Activated CD4-positive, CD25-positive, alpha-beta regulatory T cell treated with anti-CD3 and anti-CD28 coated beads, Interleukin-2, amount 50 U/mL, for 24 hours (primary cell): ENCODE measurements around the gene NEDD8.
A peak's percentile ranks its signal among the peaks of the same experiment; 100 is the strongest.
"Not testable (repeated sequence)": the region's sequence is repeated elsewhere in the genome, so short reads cannot be mapped to it uniquely, and the experiment has no call there.

Source experiments
- ATAC-seq, 2 donors: fragments of 150-1000 bp; cut with Tn5 transposase; one replicate each; pipeline ENCODE4 v1.10.0; 2021; ENCODE audit warnings: mild to moderate bottlenecking in 1 of 2, moderate library complexity in 1 of 2

The NEDD8 gene

DNA sequence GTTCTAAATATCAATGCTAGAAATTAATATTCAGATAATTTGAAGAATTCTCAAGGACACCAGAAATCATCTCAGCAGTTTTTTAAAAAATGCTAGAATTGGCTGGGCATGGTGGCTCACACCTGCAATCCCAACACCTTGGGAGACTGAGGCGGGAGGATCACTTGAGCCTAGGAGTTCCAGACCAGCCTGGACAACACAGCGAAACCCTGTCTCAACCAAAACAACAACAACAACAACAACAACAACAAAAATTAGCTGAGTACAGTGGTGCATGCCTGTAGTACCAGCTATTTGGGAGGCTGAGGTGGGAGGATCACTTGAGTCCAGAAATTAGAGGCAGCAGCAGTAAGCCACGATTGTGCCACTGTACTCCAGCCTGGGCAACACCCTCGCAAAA lies 13.1 kb downstream of the NEDD8 start:
- ATAC-seq: no peak

DNA sequence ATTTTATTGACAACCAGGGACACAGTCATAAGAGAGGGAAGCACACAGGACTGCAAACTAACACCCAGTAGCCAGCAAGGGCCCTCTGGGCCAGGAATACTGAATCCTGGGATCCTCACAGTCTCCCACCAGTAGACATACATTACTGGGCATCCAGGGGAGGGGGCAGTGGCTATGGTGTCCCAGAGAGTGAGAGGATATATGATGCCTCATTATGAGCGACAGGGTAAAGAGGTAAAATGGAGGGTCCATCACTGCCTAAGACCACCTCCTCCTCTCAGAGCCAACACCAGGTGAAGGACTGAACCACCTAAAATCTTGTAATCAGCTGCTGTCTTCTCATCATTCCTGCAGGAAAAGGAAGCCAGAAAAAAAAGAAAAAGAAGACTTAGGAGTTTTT lies 15.3 kb downstream of the NEDD8 start:
- ATAC-seq: not testable (repeated sequence)

DNA sequence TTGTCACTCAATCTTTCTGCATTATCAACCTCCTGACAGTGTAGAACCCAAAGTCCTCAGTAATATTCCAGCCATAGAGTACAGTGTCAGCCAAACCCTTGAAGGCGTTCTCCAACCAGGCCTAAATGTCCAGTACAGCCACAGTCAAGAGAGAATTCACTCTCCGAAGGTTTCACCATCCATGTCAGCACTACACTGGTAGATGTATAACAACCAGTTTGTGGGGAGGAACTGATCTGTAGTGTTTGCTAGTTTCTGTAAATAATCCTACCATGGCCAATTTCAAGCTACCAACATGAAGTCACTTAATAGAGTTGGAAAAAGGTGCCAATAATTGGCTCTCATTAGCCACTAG lies 15.8 kb downstream of the NEDD8 start:
- ATAC-seq: no peak

DNA sequence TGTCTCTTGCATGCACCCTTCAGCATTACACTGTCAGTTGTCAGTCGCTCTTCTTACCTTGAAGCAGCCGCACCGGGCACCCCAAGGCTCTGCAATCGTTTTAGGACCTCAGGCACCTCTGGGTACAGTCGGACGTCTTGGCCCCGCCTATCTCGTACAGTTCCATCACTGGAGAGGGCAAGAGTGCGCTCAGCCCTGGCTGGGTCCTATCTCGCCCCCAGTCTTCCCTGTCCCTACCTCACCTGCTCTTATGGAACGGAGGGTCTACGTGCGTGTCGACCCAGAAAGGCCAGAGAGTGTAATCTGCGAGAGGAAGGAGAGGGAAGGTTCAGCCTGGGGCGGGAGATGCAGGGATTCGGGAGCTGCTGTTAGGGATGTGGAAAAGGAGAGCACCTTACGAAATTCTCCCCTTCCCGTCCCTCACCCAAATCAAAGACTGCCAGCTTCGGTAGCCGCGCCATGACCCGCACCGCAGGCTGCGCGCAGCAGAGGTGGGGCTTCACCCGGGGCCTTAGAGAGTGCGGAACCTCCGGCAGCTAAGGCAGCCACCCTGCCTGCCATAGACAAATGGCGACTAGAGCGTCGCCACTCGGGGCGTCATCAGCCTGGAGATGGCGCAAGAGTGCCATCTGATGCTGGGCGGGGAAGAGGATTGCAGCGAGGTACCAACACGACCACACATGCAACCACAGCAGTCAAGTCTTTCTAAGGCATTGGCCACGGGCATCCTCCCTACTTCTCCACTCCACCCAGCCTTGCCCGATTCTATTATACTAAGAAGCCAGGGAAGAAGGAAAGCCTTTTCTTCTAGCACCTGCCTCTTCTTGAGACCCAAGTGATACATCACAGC lies 16.4 kb downstream of the NEDD8 start, which contains the start of gene MDP1:
Gene MDP1 (minus strand): TSS at position 572 of the 850 bp plus-strand sequence. CDS start 111 bp downstream, at position 461.
- ATAC-seq: peak; percentile 67 to 68

DNA sequence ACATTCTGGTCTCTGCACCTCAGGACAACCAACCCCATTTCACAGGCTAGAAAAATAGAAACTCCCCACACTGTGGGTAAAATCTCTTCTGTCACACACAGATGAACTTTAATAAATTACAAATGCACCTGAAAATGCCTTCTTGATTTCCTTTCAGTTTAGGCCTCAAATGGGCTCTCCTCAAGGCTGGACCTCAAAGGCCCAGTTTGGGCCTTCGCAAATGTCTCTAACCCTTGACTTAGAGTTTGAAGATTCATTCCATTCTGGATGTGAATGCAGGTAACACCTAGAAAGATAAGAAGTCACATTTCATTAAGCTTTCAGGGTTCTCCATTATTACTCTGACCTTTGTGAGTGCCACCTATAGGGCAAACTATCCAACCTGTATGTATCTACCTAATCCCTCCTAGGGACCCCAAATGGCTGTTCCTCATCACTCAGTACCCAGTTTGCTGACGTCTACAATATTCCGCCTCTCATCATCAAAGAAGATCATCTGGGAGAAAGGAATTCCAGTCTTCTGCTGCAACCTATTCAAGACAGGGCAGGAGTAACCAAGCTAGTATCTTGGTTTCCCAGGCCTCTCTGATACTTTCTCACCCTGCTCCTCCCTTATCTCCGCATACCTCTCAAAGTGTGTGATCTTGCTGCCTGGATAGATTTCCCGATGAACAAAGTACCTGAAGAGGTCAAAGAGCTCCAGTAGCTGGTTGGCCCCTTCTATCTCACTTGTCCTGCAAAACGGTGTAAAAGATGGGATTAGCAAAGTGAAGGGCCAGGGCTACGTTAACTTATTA lies 18.1 kb downstream of the NEDD8 start:
- ATAC-seq: no peak

DNA sequence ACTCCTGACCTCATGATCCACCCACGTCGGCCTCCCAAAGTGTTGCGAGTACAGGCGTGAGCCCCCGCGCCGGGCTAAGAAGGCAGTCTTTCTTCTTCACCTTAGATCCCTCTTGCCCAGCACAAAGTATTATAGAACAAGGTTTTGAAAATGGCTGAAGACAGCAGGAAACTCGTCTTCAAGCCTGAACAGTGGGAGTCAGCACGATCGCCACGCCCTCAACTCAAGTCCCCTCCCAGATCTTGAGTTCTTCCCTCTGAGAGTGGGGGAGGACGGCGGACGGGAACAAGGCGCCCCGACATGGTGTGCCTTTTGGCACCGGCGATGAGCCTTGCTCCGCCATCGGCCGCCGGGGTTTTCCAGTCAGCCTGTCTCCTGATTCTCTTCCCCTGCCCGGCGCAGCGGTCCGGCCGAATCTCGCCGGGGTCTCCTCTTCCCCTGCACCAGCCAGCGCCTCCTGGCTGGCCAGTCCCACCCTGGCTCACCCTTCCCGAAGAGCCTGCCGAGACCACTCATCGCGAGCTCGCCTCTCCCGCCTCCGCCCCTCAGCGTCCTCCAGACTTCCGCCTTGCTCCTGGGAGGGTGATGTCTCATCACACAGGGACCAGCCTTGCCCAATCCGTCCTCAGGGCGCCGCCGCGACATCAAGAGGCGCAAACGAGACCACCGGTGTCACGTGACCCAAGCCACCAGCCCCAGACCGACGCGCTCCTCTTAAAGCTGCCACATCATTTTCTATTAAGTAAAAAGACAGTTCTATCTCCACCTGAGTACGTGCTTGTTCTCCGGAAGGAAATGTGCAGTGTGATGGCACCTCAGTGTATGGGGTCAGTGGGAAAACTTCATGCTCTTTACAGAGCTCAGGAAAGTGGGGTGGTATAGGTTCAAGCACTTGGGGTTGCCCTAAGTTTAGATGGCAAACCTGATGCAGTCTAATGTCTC lies 19.0 kb downstream of the NEDD8 start, which contains the start of gene CHMP4A:
Gene CHMP4A (minus strand): TSS at position 565 of the 942 bp plus-strand sequence. CDS start 49 bp downstream, at position 516.
- ATAC-seq: peak; percentile 86

DNA sequence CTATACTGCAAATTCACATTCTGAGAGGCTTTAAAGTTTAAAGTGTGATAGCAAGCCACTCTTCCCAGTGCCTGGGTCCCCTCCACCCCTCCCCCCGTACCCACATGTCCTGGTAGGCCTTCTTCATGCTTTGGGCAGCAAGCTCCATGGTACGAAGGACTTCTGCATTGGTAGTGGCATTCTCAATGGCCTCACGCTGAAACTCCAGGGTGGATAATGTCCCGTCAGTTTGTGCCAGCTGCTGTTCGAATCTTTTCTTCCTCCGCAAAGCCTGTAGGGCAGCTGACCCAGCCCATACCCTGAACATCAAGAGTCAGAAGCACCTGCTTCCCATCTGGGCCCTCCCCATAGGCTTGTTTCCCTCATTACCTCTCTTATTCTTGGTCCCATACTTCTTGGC lies 20.9 kb downstream of the NEDD8 start:
- no peak for ATAC-seq

DNA sequence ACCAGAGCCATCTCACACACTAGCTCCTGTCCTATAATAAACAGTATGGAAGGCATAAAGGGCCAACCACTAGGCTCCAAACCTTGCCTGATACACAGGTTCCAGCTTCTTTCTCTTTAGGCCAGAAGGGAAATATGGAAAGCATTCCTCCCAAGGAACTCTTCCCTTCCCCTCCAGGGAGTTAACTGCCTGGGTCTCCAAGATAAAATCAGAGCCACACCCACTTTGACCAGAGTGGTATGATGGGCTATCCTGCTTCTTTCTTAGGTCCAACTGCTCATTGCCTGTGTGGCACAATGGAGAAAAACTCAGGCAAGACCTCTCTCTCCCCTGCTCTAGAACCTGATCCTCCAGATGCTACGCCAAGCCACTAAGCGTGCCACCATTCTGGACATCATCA lies 24.5 kb downstream of the NEDD8 start:
- ATAC-seq: no peak

DNA sequence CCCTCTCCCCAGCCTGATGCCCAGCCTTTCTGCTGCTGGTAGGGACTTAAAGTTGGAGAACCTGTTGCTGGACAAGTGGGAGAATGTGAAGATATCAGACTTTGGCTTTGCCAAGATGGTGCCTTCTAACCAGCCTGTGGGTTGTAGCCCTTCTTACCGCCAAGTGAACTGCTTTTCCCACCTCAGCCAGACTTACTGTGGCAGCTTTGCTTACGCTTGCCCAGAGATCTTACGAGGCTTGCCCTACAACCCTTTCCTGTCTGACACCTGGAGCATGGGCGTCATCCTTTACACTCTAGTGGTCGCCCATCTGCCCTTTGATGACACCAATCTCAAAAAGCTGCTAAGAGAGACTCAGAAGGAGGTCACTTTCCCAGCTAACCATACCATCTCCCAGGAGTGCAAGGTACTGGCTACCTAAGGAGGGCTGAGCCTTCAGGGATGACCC lies 25.0 kb downstream of the NEDD8 start:
- no peak for ATAC-seq

DNA sequence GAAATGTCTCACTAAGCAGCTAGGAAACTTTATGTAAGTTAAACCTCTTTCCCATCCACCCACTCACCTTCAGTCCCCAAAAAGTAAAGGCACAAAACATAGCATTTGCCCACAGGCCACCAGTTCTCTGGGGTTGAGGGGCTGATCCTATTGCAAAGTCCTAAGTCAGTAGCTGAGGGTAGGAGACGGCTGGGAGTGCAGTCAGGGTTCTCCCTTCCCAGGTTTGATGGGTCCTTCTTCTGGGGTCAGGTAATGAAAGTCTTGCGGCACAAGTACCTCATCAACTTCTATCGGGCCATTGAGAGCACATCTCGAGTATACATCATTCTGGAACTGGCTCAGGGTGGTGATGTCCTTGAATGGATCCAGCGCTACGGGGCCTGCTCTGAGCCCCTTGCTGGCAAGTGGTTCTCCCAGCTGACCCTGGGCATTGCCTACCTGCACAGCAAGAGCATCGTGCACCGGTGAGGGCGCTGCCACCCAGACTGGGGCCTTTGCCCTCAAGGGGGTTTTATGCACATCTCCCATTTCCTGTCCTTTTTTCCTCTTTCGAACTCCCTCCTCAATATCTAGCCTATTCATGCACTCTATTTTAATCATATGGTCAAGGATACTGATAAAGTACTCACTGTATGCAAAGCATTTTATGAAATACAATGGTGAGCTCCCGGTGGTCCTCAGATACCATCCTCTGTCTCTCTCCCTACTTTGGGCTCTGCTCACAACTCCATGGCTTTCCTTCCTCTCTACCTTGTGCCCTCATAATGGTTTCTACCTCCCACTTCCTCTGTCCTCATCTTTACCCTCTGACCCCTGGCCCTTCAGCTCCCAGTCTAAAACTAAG lies 25.7 kb downstream of the NEDD8 start:
- ATAC-seq: no peak

DNA sequence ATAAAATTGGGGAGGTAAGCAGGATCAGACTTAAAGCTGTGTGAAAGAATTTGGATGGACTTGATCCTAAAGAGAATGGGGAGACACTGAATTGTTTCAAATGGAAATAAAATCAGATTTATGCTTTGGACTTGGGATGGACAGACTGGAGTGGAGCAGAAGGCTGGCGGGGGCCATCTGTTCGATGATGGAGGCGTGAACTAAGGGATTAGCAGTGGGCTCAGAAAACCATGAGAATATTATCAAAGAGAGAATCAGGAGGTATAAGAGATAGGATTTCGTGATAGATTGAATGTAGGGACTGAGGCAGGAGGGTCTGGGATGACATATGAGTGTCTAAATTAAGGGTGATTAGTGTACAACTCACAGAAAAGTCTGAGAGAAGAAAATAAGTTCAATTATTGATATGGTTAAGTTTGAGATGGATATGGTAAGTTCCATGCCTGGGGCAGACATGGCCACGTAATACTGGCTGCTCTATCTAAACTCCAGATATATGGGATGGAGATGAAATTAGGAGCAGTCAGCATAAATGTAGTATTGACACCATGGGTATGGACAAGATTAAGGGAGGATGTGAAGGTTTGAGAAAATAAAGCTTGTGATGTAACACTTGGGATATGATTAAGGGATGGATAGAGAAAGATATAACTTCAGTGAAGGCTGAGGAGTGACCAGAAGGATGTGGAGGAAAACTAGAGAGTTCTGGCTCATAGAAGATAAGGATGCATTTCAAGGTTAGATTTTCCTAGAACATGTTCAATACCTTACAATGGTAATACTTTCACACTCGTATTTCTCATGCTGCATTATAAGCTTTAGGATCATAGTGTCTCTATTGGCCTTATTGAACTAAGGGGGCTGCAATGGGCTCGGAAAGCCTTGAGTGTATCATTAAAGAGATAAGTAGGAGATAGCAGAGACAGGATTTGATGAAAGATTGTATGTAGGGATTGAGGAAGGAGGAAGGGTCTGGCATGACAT lies 27.7 kb downstream of the NEDD8 start:
- no peak for ATAC-seq

DNA sequence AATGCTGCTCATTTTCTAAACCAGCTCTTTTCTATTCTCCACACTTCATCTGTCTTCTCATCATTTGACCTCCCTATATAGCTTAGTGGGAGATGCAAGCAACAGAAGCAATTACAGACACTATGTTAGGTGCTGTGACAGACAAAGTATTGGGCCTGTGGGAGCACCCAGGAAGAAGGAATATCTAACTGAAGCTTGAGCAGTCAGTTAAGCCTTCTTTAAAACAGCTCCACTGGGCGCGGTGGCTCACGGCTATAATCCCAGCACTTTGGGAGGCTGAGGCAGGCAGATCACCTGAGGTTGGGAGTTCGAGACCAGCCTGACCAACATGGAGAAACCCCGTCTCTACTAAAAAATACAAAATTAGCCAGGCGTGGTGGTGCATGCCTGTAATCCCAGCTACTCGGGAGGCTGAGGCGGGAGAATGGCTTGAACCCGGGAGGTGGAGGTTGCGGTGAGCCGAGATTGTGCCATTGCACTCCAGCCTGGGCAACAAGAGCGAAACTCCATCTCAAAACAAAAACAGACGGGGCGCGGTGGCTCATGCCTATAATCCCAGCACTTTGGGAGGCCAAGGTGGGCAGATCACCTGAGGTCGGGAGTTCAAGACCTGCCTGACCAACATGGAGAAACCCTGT lies 28.8 kb downstream of the NEDD8 start:
- ATAC-seq: not testable (repeated sequence)

DNA sequence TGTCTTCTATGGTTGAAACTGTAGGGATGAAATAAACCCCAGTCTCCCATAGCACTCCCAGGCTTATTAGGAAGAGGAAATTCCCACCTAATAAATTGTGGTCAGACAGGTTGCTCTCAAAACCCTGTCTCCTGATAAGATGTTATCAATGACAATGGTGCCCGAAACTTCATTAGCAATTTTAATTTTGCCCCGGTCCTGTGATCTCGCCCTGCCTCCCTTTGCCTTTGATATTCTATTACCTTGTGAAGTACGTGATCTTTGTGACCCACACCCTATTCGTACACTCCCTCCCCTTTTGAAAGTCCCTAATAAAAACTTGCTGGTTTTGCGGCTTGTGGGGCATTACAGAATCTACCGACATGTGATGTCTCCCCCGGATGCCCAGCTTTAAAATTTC lies 29.6 kb downstream of the NEDD8 start:
- not testable (repeated sequence) for ATAC-seq

DNA sequence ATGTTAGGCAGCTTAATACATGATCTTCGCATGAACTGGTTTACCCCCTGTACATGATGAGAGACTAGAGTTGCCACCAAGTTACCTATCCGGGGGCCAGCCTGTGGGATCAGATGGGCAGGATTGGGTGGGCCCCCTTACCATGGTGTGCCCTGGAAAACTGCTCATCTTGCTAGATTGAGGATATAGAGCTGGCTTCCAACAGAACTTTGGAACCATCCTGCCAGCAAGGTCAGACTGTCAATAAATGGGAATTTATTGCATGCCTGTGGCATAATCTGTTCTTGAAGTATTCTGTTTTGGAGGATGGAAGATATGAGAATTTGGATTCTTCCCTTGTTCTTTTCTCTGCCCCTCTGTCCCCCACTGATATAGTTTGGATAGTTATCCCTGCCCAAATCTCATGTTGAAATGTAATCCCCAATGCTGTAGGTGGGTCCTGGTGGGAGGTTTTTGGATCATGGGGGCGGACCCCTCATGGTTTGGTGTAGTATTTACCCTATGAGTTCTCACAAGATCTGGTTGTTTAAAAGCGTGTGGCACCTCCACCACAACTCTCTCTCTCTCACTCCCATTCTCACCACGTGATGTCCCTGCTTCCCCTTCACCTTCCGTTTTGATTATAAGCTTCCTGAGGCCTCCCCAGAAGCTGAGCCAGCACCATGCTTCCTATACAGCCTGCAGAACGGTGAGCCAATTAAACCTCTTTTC lies 33.2 kb downstream of the NEDD8 start:
- ATAC-seq: no peak

DNA sequence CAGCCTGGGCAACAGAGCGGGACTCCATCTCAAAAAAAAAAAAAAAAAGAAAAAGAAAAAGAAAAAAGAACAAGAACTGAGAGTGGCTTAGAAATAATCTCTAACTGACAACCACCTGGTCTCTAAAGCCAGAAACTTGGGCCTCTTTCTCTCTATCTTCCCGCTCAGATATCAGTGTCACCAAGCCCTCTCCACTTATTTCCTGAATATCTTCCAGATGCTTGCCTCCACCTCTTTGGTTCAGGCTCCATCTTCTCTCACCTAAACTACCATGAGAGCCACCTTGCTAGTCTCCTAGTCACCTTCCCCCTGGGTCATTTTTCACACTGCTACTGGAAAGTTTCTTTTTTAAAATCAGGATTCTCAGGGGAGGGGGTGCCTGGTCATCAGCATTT lies 35.1 kb downstream of the NEDD8 start:
- no peak for ATAC-seq

DNA sequence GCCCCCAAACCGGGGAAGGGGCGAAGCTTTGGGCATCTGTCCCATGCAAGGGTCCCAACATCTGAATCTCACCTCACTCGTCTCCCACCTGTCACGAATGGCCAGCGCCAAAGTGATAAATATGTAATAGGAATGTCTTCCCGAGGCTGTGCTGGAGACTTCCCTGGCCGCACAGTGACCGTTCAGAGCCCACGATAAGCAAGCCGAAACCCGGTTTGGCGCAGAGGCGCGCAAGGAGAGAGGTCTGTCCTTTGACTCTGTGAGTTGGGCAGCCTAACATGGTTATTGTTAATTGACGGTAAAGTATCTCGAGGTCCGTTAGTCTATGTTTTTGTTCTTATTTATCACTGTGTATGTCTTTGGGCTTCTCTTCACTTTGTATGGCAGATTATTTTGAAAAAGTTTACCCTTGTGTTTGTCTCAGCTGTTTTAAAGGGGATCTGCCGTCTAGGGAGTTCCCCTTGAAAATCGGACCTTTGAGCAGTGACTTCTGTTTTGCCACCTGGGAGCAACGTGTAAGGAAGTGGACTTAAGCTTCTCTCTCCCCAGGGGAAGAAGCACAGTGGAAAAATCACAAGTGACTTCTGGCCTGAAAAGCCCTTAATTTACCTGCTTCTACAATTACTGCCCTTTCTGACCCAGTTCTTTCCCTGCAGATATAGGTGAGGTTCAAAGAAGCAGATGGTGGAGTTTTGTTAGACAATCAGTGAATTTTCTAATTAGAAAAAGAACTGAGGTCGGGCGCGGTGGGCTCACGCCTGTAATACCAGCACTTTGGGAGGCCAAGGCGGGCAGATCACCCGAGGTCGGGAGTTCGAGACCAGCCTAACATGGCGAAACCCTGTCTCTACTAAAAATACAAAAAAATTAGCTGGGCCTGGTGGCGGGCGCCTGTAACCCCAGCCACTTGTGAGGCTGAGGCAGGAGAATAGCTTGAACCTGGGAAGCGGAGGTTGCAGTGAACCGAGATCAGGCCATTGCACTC lies 35.8 kb downstream of the NEDD8 start:
- ATAC-seq: no peak

DNA sequence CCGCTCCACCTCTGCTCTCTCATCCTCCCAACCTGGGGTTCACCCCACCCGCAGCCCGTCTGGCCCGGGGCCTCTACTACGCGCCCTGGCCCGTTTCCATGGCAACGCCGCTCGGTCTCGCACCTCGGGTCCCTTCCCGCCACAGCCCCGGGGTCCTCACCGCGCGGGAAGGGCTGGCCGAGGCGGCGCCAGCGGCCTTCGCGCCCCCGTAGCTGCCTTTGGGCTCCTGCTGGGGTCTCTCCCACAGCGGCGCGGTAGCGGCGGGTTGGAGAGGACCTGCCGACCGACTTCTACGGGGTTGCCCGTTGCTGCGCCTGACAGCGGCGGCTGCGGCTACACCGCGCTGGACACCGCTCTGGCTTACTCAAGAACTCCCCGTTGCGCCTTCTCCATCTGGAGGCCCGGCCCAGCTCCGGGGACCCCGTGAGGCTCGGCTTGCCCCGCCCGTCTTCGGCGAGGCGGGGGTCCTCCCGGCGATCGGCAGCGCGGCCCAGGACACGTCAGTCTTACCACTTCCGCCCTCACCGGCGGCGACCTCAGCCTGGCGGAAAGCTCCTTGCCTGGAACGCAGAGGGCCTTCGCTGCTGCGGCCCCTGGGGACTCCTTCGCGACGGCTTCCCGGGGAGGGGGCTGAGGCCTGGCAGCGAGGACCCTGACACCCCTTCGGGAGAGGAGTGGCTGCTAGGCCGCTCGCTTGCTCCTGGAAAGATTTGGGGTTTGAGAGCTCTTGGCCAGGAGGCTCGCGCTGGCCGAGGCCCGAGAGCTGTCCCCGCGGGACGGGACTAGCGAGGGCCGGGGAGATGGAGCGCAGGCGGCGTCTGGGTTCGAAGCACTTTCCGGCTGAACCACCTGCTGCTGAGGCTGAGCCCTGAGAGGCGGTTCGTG lies 36.7 kb downstream of the NEDD8 start, which contains the start of gene TM9SF1:
Gene TM9SF1 (minus strand): TSS at position 256 of the 885 bp plus-strand sequence. CDS start 422 bp downstream, outside the sequence.
- peak; percentile 93 to 97 for ATAC-seq
